ENCODE results near the gene LITAF.
"Not testable (repeated sequence)": the region's sequence is repeated elsewhere in the genome, so short reads cannot be mapped to it uniquely, and the experiment has no call there.

Gene LITAF

DNA sequence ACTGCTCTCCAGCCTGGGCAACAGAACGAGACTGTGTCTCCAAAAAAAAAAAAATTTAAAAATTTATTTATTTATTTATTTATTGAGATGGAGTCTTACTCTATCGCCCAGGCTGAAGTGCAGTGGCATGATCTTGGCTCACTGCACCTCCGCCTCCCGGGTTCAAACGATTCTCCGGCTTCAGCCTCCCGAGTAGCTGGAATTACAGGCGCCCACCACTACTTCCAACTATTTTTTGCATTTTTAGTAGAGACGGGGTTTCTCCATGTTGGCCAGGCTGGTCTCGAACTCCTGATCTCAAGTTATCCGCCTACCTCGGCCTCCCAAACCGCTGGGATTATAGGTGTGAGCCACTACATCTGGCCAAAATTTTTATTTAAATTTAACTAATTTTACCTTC, 73.4 kb downstream of the LITAF start:
- not testable (repeated sequence) for DNase-seq

DNA sequence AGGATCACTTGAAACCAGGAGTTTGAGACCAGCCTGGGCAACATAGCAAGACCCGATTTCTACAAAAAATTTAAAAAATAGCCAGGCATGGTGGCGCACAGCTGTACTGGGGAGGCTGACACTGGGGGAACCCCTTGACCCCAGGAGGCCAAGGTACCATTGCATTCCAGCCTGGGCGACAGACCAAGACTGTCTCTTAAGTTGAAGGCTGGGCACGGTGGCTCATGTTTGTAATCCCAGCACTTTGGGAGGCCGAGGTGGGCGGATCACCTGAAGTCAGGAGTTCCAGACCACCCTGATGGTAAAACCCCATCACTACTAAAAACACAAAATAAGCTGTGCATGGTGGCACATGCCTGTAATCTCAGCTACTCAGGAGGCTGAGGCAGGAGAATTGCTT, 74.9 kb downstream of the LITAF start:
- no peak for DNase-seq

DNA sequence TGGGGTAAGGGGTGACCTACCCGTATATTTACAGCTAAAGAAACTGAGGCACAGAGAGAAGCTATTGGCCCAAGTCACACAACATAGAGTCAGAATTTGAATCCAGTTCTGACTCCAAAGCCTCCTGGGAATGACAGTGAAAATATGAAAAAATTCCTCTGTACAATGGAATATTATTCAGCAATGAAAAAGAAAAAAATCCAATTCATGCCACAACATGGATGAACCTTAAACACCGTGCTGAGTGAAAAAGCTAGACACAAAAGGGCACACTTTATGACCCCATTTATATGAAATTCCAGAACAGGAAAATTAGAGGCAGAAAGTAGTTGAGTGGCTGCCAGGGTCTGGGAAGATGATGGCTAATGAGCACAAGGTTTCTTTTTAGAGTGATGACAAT, 75.4 kb downstream of the LITAF start:
- no peak for DNase-seq

DNA sequence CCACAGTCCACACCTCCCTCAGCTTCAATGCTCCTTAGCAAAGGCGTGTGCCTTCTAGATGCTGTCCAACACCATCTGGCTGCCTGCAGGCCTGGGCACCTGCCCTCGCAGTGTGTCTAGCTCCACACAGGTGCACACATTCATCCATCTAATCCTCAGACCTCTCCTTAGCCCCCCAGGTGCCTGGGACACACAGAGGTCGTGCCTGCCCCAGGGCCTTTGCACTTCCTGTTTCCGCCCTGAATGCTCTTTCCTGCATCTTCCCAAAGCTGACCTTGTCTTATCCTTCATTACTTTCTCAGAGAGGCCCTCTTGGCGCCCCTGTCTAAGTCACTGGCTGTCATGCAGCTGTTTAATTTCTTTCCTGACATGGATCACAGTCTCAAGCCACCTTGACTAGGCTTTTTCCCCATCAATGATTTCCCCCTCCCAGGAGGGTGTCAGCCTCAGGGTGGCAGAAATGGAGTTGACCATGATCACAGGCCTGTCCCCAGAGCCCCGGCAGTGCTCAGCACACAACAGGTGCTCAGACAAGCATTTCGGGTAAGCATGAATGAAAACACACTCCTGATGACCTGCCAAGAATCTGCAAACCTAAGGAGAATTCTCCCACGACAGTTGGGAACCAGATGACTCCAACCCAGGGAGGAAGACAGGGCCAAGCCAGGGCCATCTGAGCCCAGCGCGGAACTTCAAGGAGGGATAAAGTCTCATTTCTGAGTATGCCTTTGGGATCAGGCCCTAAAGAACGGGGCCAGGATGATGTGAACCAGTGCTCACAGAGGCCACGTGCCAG, 76.3 kb downstream of the LITAF start:
- DNase-seq, result no peak

DNA sequence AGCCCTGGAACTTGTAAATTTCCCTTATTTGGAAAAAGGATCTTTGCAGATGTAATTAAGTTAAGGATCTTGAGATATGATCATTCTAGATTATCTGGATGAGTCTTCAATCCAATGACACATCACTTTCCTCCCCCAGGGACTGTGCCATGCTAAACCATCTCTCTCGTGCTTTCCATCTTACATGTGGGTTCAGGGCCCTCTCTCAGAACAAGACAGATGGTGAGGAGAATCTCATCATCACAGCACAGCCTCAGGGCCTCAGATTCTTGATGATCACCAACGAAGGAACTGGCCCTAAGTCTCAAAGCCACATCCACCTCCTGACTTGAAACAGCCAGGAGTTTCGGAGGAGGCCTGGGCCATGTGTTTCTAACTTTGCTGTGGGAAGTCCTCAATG, 78.7 kb downstream of the LITAF start:
- no peak for DNase-seq

DNA sequence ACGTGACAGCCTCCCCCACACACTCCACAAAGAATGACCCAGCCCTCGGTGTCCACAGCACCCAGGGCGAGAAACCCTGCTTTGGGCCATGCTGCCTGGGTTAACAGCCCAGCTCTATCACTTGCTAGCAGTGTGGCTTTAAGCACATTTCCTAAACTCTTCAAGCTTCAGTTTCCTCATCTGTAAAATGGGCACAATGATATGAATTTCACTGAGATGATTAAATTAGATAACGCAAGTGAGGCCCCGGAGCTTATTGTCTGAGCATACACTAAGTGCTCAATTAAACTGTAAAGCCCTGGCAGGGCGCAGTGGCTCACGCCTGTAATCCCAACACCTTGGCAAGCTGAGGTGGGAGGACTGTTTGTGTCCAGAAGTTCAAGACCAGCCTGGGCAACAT, 79.4 kb downstream of the LITAF start:
- no peak for DNase-seq

DNA sequence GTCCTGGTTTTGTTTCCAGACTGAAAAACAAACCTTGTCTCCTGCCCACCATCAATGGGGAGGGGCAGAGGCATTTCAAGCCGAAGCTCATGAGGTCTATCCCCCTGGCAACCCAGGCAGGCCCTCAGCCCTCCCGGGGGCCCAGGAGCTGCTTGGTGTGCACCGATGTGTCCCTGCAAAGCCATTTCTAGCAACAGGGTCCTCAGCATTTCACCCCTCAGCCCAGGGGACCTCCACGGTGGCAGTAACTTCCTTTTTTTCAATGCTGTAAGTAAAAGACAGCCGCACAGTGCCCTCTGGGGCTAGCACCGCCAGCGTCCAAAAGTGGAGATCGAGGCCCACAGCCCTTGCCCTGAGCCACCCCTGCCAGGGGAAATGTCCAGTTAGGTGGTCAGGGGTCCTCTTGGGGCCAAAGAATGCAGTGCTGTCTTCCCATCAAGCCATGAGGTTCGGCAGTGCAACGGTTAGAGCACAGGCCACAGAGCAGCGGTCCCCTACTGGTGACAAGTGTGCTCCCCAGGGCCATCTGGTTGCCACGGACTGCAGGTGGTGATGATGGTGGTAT, 79.9 kb downstream of the LITAF start:
- DNase-seq, result no peak

DNA sequence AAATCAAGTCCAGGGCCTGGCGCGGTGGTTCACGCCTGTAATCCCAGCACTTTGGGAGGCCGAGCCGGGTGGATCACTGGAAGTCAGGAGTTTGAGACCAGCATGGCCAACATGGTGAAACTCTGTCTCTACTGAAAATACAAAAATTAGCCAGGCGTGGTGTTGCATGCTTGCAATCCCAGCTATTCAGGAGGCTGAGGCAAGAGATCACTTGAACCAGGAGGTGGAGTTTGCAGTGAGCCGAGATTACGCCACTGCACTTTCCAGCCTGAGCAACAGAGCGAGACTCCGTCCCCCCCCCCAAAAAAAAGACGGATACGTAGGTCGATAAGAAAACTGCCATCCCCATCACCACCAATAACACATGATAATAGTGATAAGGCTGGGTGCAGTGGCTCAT, 82.5 kb downstream of the LITAF start:
- DNase-seq, result not testable (repeated sequence)

DNA sequence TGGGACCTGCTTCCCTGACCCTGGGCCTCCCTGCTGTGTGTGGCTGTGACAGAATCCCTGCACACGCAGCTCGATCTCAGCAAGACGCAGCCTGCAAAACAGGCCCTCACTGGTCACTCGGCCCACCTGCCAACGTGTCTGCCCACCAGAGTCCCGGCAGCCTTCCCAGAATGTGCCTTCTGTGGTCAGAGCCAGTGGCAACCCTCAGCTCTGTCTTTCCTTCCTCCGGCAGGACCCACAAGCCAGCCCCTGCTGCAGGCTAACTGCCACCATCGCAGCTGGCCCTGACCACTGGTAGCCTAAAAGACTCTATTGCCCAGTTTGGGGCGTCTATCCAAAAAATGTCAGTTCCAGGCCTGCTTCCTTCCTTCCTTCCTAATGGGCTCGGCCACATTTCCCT, 83.2 kb downstream of the LITAF start:
- DNase-seq, result no peak

DNA sequence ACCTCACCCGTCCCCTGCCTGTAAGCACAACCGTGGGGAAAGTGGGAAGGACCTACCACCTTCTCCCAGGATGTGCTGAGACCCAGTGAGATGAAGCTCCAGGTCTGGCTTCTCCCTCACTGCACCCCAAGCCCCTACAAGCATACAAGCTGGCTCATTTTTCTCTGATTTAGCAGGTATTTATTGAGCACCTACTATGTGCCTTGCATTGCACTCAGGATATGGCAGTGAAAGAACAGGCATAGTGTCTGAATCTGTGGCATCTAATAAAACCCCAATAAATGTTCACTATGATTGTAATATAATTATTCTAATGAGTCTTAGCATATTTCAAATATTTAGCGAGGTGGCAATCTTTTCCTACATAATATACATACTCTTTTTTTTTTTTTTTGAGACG, 84.5 kb downstream of the LITAF start:
- no peak for DNase-seq

DNA sequence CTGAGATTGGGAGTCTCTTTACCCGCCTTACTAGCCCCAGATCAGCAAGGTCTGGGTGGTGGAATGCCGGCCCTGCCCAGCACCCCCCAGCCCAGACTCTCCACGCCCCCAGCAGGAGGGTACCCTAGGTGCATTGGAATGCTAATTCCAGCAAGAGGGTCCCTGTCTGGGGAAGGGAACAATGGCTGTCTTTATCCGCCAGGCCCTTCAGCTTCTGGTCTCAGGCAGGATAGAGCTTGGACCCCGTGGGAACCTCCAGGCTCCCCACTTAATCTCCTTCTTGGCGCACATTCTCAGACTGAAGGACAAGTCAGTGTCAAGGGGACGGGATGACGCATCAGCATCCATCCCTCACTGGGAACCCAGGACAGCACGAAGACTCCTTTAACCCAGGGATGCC, 85.1 kb downstream of the LITAF start:
- DNase-seq, result no peak

DNA sequence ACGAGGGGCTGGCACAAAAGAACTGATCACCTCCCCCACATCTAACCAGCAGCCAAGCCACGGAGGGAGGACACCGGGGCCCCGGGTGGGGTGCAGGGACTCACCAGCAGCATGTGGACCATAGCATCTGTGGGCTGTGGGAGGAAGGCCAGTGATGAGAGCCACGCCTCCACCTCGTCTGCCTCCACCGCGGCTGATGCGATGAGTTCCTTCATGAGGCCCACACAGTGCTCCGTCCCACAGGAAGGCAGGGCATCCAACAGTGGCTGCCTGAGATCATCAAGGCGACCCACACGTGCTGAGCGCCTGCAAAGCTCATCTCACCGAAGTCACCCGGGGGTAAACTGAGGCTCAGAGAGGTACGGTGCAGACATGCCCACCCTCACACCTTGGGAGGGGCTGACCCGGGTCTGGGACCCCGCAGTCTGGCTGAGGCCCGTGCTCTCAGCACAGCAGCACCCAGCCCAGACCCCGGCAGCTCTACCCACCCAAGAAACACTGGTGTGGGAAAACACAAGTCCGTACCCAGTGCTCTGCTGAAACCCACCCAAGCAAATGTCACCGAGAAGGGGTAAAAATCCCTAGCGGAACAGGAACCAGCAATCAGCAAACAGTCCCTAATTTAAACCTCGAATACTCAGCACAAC, 85.9 kb downstream of the LITAF start:
- DNase-seq, result no peak

DNA sequence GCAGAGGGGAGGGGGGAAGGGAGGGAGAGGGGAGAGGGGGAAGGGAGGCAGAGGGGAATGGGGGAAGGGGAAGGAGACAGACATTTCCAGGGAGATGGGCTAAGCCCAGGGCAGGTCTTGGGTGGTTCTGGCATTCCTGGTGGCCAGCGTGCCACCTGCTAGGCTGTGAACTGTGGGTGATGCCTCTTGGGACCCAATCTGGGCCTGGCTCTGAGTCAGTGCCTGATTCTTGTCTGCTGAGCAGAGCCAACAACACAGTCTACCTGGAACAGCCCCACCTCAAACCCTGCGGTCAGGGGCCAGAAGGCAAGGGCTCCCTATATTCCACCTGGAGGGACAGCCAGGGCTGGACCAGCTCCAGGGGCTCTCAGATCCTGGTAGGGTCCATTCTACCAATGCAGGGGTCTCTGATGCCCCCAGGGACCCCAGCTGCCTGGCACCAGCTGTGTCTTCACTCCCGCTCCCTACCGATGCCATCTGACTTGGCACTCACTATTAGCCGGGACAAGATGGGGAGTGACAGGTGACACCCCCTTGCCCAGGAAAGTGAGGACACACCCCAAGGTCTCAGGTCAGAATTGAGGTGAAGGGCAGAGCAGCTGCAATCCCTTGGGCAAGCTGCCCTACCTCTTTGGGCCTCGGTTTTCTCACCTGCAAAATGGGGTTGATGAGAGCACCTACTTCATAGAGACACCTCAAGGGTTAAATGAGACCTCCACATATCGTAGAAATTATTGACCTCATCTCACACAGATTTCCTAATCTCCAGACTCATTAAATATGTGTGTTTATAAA, 87.2 kb downstream of the LITAF start:
- DNase-seq, result no peak

DNA sequence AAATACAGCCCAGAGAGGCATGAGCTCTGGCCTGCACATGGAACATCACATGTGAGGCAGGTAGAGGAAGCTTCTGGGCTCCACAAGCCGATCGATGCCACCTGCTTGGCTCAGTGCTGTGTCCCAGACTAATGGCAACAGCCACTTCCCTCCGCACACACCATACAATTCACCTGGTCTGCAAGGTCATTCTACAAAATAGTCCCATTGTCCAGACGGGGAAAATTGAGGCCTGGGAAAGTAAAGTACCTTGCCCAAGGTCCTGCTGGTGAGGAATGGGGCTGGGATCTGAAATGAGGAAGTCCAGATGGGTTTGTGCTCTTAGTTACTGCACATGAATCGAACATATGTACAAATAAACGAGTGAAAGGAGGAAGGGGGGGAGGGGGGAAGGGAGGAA, 88.0 kb downstream of the LITAF start:
- no peak for DNase-seq

DNA sequence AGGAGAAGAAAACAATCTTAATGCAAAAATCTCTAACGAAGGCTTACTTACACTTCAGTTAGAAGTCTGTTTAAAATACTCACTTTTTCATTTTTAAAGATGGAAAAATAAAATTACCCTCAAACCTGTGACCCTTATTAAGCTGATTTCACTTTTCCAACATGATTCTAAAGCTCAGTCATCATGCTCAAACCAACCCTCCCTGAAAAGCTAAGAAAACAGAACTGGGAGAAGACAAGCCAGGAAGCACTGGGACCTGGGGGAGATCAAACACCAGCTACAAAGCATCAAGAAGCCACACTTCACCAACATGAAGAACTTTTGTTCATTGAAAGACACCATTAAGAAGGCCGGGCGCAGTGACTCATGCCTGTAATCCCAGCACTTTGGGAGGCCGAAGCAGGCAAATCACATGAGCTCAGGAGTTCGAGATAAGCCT, 88.8 kb downstream of the LITAF start:
- DNase-seq, result no peak
